ENCODE data around the gene HPS6.
A peak's percentile ranks its signal among the peaks of the same experiment; 100 is the strongest.

The HPS6 gene

DNA sequence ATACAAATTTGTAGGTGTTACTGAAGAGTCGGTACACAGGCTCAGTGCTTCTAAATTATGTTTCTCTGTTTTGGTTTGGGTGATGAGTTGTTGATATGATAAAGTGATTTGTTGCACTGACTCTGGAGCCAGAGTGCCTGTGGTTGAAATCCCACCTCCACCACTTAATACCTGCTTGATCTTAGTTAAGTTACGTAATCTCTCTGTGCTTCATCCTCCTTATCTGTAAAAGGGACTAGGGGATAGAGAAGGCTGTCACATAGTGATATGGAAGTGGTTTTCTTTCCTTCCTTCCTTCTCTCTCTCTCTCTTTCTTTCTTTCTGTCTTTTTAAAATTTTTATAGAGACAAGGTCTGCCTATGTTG, 664 bp upstream of the HPS6 start:
- DNase-seq (ENCODE audit: low read depth): no peak
- TF ChIP-seq, protein P1, sequence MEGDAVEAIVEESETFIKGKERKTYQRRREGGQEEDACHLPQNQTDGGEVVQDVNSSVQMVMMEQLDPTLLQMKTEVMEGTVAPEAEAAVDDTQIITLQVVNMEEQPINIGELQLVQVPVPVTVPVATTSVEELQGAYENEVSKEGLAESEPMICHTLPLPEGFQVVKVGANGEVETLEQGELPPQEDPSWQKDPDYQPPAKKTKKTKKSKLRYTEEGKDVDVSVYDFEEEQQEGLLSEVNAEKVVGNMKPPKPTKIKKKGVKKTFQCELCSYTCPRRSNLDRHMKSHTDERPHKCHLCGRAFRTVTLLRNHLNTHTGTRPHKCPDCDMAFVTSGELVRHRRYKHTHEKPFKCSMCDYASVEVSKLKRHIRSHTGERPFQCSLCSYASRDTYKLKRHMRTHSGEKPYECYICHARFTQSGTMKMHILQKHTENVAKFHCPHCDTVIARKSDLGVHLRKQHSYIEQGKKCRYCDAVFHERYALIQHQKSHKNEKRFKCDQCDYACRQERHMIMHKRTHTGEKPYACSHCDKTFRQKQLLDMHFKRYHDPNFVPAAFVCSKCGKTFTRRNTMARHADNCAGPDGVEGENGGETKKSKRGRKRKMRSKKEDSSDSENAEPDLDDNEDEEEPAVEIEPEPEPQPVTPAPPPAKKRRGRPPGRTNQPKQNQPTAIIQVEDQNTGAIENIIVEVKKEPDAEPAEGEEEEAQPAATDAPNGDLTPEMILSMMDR (conservative IDR thresholded peaks at IDR 0.05; ENCODE audit: low read length): no peak
- H3K4me3 ChIP-seq (ENCODE audit: low read length): peak overlapping the region; percentile 83

DNA sequence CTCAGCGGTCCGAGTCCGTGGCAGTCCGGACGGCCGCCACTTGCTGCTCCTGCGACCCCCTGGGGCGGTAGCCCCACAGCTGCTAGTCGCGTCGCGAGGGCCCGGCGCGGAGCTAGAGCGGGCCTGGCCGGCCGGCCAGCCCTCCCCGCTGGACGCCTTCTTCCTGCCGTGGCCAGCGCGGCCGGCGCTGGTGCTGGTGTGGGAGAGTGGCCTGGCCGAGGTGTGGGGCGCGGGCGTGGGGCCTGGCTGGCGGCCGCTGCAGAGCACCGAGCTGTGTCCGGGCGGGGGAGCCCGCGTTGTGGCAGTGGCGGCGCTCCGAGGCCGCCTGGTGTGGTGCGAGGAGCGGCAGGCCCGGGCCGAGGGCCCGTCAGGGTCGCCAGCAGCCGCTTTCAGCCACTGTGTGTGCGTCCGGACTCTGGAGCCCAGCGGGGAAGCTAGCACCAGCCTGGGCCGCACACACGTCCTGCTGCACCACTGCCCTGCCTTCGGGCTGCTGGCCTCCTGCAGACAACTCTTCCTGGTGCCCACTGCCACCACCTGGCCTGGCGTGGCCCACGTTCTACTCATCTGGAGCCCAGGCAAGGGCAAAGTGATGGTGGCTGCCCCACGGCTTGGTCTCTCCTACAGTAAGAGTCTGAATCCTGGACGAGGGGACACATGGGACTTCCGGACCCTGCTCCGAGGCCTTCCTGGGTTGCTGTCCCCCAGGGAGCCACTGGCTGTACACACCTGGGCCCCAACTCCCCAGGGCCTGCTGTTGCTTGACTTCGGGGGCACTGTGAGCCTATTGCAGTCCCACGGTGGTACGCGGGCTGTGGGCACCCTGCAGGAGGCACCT, 631 bp downstream of the HPS6 start:
- peak overlapping the region; percentile 83 for H3K4me3 ChIP-seq (ENCODE audit: low read length)
- TF ChIP-seq, protein P1 (conservative IDR thresholded peaks at IDR 0.05; ENCODE audit: low read length): no peak
- peak; percentile 25 for DNase-seq (ENCODE audit: low read depth)

DNA sequence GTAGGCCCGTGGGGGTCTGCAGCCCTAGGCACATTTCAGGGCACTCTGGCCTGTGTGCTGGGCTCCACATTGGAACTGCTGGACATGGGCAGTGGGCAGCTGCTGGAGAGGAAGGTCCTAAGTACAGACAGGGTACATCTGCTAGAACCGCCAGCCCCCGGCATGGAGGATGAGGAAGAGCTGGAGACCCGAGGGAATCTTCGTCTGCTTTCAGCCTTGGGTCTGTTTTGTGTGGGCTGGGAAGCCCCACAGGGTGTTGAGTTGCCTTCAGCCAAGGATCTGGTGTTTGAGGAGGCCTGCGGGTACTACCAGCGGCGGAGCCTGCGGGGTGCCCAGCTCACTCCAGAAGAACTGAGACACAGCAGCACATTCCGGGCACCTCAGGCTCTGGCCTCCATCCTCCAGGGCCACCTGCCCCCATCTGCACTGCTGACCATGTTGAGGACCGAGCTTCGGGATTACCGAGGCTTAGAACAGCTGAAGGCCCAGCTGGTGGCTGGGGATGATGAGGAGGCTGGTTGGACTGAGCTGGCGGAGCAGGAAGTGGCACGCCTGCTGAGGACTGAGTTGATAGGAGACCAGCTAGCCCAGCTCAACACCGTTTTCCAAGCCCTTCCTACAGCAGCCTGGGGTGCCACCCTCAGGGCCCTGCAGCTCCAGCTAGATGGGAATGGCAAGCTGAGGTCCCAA, 1.4 kb downstream of the HPS6 start:
- peak overlapping the region; percentile 83 for H3K4me3 ChIP-seq (ENCODE audit: low read length)
- TF ChIP-seq, protein P1 (conservative IDR thresholded peaks at IDR 0.05; ENCODE audit: low read length): no peak
- DNase-seq (ENCODE audit: low read depth): no peak

DNA sequence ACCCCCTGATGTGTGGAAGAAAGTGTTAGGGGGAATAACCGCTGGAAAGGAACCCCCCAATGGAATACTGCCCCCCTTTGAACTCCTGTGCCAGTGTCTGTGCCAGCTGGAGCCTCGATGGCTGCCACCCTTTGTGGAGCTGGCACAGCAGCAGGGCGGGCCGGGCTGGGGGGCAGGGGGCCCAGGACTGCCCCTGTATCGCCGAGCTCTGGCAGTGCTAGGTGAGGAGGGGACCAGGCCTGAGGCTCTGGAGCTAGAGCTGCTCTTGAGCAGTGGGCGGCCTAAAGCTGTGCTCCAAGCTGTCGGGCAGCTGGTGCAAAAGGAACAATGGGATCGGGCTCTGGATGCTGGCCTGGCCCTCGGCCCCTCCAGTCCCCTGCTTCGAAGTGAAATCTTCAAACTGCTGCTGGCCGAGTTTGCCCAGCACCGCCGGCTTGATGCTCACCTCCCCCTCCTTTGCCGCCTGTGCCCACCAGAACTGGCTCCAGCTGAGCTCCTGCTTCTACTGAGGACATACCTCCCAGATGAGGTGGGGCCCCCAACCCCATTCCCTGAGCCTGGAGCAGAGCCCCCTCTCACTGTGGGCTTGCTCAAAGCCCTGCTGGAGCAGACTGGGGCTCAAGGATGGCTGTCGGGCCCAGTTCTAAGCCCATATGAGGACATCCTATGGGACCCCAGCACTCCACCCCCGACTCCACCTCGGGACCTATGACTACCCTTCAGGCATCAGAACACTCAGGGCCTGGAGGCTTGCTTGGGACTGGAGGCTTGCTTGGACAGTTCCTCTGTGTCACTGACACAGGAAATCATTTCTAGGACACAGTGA, 2.2 kb downstream of the HPS6 start:
- DNase-seq (ENCODE audit: low read depth): no peak
- TF ChIP-seq, protein P1 (conservative IDR thresholded peaks at IDR 0.05; ENCODE audit: low read length): no peak
- peak overlapping the region; percentile 83 for H3K4me3 ChIP-seq (ENCODE audit: low read length)

DNA sequence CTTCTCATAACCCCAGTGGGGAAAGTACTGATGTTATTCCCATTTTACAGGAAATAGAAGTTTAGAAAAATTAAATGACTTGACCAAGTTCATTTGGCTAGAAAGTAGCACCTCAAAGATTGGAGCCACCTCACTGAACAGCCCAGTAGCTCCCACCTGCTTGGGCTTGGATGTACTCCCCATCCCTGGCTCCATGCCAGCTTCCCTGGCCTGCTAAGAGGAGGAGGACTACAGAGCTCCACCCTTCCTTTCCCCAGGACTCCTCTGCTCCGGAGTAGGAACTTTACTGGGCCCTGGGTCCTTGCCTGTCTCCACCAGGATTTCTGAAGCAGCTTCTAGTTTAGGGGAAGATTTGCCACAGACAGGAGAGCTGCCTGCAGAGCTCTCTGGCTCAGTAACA, 3.1 kb downstream of the HPS6 start:
- DNase-seq (ENCODE audit: low read depth): peak; percentile 12
- TF ChIP-seq, protein P1 (conservative IDR thresholded peaks at IDR 0.05; ENCODE audit: low read length): no peak
- no peak overlapping the region for H3K4me3 ChIP-seq (ENCODE audit: low read length)

DNA sequence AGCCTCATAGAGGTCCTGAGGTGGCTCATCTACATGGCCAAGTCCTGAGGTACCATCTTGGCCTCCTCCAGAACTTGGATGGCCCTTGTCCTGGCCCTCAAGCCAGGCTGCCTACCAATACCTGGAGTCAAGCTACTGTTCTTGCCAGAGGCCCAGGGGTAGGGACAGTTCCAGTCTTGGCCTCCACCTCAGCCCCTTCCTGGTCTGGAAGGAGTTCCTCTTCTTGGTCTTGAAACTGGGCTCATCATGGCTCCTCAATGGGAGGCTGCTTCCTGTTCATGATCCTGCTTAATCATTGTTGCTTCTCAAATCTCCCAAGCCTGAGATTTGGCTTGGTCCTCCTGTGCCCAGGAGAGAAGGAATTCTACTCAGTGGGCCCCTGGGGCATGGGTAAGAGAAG, 3.9 kb downstream of the HPS6 start:
- TF ChIP-seq, protein P1 (conservative IDR thresholded peaks at IDR 0.05; ENCODE audit: low read length): no peak
- no peak for DNase-seq (ENCODE audit: low read depth)
- H3K4me3 ChIP-seq (ENCODE audit: low read length): no peak overlapping the region

All from AG10803 (cell line).